Hepatocyte (in vitro differentiated cells): ENCODE measurements around the gene SLC66A3.

Experiments used
- CTCF ChIP-seq: fragments of 200-600 bp; sonication (generic); IDR thresholded peaks from 2 replicates; pipeline ENCODE4 v1.5.1; 2016; ENCODE audit warnings: antibody characterized with exemption, mild to moderate bottlenecking; ENCODE audit not compliant: poor library complexity
- EZH2 ChIP-seq: fragments of 200-600 bp; sonication (generic); IDR thresholded peaks from 2 replicates; pipeline ENCODE4 v1.6.1; 2016; ENCODE audit warnings: antibody characterized with exemption, mild to moderate bottlenecking, borderline replicate concordance
- EZH2phosphoT487 ChIP-seq: fragments of 200-600 bp; sonication (generic); IDR thresholded peaks from one replicate; pipeline ENCODE4 v1.6.1; 2018; ENCODE audit warnings: antibody characterized with exemption, mild to moderate bottlenecking, low read depth, moderate library complexity; ENCODE audit not compliant: unreplicated experiment, severe bottlenecking

- no peak for TF ChIP-seq CTCF
- TF ChIP-seq EZH2 = no peak
- no peak for TF ChIP-seq EZH2phosphoT487
Measured at GRCh38 chr2:11132036-11132671, 23.1 kb upstream of the SLC66A3 start.
